GM21737 (cell line): ENCODE results near the gene CABP1.
A peak's percentile ranks its signal among the peaks of the same experiment; 100 is the strongest.

Source experiments
- ATAC-seq: cut with Tn5 transposase; IDR thresholded peaks from one replicate; pipeline ENCODE4 v1.9.1; 2021; ENCODE audit warnings: mild to moderate bottlenecking, moderate library complexity; ENCODE audit not compliant: unreplicated experiment

Gene CABP1

GRCh38 chr12:120690083-120690450, 49.6 kb downstream of the CABP1 start:
- ATAC-seq = no peak

GRCh38 chr12:120690978-120691377, 50.6 kb downstream of the CABP1 start:
- no peak for ATAC-seq

GRCh38 chr12:120692524-120693033, 52.2 kb downstream of the CABP1 start:
- no peak for ATAC-seq

DNA sequence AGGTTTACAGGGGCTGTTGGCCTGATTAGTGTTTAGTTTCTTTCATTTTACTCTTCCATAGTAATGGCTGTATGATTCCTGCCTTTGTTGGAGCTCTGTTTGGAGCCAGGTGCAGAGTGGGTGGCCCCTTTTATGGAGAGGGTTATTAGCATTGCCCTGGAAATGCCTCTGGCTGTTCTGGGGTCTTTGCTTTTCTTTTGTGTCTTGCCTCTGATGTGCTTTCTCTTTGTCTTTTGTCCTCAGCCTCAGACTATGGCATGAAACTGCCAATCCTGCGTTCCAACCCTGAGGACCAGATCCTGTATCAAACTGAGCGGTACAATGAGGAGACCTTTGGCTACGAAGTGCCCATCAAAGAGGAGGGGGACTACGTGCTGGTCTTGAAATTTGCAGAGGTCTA, 53.4 kb downstream of the CABP1 start:
- ATAC-seq = no peak

GRCh38 chr12:120696626-120697025, 56.2 kb downstream of the CABP1 start:
- no peak for ATAC-seq

DNA sequence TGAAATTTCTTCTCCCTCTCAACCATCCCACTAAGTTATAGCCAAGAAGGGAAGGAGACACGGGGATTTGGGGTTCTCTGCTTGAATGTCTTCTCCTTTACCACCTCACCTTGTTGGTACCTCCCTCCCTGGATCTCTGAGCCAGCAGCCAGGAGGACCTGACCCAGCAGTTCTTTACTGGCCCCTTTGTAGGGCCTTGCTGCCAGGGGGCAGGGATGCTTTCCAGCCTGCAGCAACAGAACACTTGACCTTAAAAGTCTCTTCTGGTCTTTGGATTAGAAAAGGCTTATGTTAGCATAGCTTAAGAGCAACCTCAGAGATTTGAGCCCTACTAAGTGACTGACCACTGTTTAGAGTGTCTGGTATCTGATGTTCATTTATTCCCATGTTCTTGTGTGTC, 56.9 kb downstream of the CABP1 start:
- ATAC-seq = no peak

DNA sequence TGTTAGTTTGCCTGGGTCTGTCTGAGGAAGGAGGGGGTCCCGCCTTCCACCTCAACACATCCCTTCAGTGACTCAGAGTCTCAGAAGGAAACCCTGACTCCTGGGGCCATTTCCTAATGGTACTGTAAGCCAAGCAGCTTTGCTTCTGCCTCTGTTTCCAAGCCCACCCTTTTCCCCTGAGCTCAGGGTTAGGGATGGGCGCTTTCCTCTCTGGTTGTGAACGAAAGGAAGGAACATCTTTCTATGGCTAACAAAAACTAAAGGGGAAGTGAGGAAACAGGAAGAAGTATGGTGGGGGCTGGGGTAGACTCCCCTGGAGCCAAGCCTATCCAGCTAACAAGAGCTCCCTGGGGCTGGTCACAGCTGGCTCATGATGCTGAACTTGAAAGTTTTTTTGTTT, 58.2 kb downstream of the CABP1 start:
- ATAC-seq = no peak

GRCh38 chr12:120699553-120699952, 59.1 kb downstream of the CABP1 start:
- ATAC-seq = no peak

- no peak for ATAC-seq
These were observed 60.5 kb downstream of the CABP1 start for GRCh38 chr12:120700886-120701285.

DNA sequence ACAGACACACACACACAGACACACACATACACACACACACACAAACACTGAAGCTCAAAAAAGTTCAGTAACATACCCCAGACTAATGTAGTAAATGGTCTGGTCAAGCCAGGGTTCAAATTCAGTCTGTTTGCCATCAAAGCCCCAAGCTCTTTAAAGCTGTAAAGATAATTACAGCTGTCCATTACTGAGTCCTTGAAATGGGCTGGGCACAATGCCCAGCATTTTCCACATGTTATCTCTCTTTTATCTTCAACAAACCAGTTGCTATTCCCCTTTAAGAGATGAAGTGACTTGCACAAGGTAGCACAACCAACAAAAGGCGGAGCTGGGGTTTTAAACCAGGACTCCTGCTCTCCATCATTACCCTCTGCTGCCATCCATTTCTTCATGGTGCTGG, 62.2 kb downstream of the CABP1 start:
- ATAC-seq = no peak

DNA sequence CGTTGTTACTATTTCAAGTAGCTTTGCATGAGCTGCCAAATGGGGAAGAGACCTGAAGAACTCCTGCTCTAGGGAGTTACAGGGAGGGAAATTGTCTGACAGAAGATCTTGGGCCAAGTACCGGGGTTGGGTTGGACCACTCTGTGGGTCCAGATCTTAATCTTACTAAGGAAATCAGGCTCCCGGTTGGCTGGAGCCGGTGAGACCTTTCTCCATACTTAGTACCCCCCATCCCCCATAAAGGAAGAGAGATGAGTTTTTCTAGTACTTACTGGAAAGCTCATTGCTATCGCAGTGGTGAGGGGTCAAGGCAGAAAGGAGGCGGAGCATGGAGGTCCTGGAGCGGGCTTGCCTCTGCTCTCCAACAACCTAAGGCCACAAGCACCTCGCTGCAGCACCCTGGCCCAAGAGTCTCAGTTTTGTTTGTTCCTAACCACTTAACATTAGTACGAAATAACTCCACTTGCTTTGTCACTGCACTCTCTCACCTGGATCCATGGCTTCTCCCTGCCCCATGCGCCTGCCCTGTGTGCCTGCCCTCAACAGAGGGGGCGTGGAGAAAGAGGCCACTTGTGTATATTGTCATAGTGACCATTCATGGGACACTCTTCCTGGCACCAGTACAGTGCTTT, 63.0 kb downstream of the CABP1 start:
- ATAC-seq = no peak

DNA sequence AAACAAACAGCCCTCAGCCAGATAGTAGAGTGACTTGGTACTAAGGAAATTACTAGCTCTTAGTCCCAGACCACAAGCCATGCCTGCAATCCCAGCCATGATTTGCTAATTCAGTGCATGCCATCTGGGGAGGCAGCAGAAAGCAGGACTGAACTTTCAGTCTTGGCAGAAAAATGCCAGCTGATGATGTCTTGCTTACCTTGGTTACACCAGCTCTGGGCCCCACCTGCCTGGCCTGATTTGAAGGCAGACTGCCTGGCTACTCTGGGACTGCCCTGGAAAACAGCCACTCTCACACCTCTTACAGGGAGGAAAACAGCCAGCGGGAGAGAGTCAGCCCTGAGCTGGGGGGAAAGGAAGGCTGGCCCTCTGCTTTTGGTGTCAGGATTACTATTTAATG, 65.2 kb downstream of the CABP1 start:
- ATAC-seq = no peak

DNA sequence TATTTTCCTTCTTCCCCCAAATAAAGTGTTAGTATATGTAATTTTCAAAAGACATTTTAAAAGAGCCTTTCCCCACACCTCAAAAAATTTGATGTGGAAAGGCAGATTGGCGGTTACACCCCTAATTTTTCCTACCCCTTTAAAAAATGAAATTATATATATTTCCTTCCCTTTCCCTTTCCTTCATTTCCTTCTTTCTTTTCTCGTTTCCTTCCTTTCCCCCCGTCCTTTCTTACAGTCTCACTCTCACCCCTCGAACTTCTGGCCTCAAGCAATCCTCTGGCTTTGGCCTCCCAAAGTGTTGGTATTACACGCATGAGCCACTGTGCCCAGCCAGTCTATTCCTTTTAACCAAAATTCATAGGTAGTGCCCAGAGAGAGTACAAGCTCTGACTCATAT, 65.6 kb downstream of the CABP1 start:
- no peak for ATAC-seq

GRCh38 chr12:120708651-120709050, 68.2 kb downstream of the CABP1 start:
- no peak for ATAC-seq

DNA sequence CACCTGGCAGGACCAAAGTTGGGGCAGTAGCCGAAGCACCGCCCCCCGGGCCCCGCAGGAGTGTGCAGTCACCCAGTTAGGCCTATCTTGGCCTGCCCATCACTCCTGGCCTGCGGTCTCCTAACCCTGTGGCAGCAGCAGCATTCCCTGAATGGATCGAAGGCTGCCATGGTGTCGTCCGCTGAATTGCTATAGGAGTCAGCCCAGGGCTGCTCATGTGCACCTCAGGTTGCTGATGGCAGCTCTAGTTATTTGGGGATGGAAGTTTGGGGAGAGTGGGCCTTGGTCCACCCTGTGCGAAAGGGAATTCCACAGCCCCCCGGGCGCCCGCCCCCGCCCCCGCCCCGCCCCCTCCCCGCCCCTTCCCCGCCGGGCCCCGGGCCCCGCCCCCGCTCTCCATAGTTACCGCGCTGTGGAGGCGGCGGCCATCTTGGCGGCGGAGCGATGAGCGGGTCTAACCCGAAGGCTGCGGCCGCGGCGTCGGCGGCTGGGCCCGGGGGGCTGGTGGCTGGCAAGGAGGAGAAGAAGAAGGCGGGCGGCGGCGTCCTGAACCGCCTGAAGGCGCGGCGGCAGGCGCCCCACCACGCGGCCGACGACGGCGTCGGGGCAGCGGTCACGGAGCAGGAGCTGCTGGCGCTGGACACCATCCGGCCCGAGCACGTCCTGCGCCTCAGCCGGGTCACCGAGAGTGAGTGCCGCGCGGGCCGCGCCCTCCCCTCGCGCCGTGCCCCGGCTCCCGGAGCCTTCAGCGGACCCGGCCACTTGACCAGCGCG, 69.8 kb downstream of the CABP1 start, which contains the start of gene UNC119B:
TSS of gene UNC119B (plus strand) at position 428 of the 774 bp plus-strand sequence. CDS start at position 445, 17 bp downstream.
- ATAC-seq = peak; percentile 48

GRCh38 chr12:120710805-120711296, 70.4 kb downstream of the CABP1 start:
- ATAC-seq = peak; percentile 29

- ATAC-seq = no peak
These were observed 71.0 kb downstream of the CABP1 start for GRCh38 chr12:120711411-120711810.

- ATAC-seq = no peak
These were observed 72.2 kb downstream of the CABP1 start for GRCh38 chr12:120712610-120713009.

GRCh38 chr12:120713861-120714482, 73.5 kb downstream of the CABP1 start:
- no peak for ATAC-seq
